Activated CD8-positive, alpha-beta T cell treated with anti-CD3 and anti-CD28 coated beads, Interleukin-2, amount 10 ng/mL, durations not matched to agents 7 days and 5 days (primary cell): ENCODE data around the gene SSH2. TPM values are rescaled to one million over a fixed set of nuclear protein-coding genes. Genes with fewer than 3 reads are reported as not detected.
"Not testable (repeated sequence)": the region's sequence is repeated elsewhere in the genome, so short reads cannot be mapped to it uniquely, and the experiment has no call there.

Source experiments
- ATAC-seq: fragments of 150-1000 bp; cut with Tn5 transposase; one replicate; pipeline ENCODE4 v1.10.0; 2021; ENCODE audit warnings: moderate library complexity
- CTCF ChIA-PET: fragments of 350-600 bp; sonication (Branson Sonifier 250); formaldehyde crosslinking; loops from one replicate; lab custom pipeline; 2021; ENCODE audit warnings: antibody characterized with exemption; lab: Charles Lee
- POLR2A ChIA-PET: fragments of 350-600 bp; sonication (Branson Sonifier 250); formaldehyde crosslinking; loops from one replicate; lab custom pipeline; 2021; ENCODE audit warnings: antibody characterized with exemption; lab: Charles Lee
- DNase-seq: peaks from one replicate; pipeline ENCODE4 v3.0.0-alpha.2; 2020
- H3K27ac Mint-ChIP-seq: one replicate; pipeline ENCODE4 v1.8.0; 2021; ENCODE audit warnings: mild to moderate bottlenecking, mixed read lengths
- H3K27me3 Mint-ChIP-seq: one replicate; pipeline ENCODE4 v1.8.0; 2021; ENCODE audit warnings: low read depth, mixed read lengths
- H3K36me3 Mint-ChIP-seq: one replicate; pipeline ENCODE4 v1.8.0; 2021; ENCODE audit warnings: low read depth, mixed read lengths
- H3K4me1 Mint-ChIP-seq: one replicate; pipeline ENCODE4 v1.8.0; 2021; ENCODE audit warnings: low read depth, mixed read lengths
- H3K4me3 Mint-ChIP-seq: one replicate; pipeline ENCODE4 v1.8.0; 2021; ENCODE audit warnings: mild to moderate bottlenecking, mixed read lengths
- H3K9me3 Mint-ChIP-seq: one replicate; pipeline ENCODE4 v1.8.0; 2022; ENCODE audit warnings: mixed read lengths; ENCODE audit not compliant: insufficient read depth
- total RNA-seq, 2 experiments: library from RNA; stranded (reverse); gene quantifications; one replicate each; pipeline ENCODE4 v1.2.3, GENCODE V29; 2021

Gene SSH2
- total RNA-seq, 2 experiments from 2014 or later: 73.5 to 79.6 TPM

DNA sequence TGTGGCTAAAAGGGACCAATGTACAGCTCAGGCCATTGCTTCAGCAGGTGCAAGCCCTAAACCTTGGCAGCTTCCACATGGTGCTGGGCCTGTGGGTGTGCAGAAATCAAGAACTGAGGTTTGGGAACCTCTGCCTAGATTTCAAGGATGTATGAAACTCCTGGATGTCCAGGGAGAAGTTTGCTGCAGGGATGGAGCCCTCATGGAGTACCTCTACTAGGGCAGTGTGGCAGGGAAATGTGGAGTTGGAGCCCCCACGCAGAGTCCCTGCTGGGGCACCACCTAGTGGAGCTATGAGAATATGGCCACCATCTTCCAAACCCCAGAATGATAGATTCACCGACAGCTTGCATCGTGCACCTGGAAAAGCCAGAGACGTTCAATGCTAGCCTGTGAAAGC is 24.4 kb upstream of the SSH2 start:
- no peak overlapping the region for H3K4me3 Mint-ChIP-seq
- peaks cover 2% of the 10 kb centered on the region for H3K36me3 Mint-ChIP-seq
- no peaks in the 10 kb centered on the region for H3K9me3 Mint-ChIP-seq
- POLR2A ChIA-PET: no interaction called here
- no peak for ATAC-seq
- no peak overlapping the region for H3K27ac Mint-ChIP-seq
- DNase-seq: no peak
- CTCF ChIA-PET: interaction anchor here (2.5 kb wide), 1 partner anchor 147 kb away, joined by 8 read pairs; no protein-coding TSS in a partner anchor
- no peaks in the 10 kb centered on the region for H3K4me1 Mint-ChIP-seq
- peaks cover 6% of the 10 kb centered on the region for H3K27me3 Mint-ChIP-seq

- H3K4me3 Mint-ChIP-seq: no peak overlapping the region
- peaks cover 3% of the 10 kb centered on the region for H3K4me1 Mint-ChIP-seq
- peaks cover 2% of the 10 kb centered on the region for H3K36me3 Mint-ChIP-seq
- DNase-seq (no peak), ATAC-seq (no peak)
- H3K9me3 Mint-ChIP-seq: no peaks in the 10 kb centered on the region
- ChIA-PET CTCF (no interaction called here), POLR2A (no interaction called here)
- no peak overlapping the region for H3K27ac Mint-ChIP-seq
- peaks cover 6% of the 10 kb centered on the region for H3K27me3 Mint-ChIP-seq
Observed at GRCh38 chr17:29949696-29950095, 19.7 kb upstream of the SSH2 start.

DNA sequence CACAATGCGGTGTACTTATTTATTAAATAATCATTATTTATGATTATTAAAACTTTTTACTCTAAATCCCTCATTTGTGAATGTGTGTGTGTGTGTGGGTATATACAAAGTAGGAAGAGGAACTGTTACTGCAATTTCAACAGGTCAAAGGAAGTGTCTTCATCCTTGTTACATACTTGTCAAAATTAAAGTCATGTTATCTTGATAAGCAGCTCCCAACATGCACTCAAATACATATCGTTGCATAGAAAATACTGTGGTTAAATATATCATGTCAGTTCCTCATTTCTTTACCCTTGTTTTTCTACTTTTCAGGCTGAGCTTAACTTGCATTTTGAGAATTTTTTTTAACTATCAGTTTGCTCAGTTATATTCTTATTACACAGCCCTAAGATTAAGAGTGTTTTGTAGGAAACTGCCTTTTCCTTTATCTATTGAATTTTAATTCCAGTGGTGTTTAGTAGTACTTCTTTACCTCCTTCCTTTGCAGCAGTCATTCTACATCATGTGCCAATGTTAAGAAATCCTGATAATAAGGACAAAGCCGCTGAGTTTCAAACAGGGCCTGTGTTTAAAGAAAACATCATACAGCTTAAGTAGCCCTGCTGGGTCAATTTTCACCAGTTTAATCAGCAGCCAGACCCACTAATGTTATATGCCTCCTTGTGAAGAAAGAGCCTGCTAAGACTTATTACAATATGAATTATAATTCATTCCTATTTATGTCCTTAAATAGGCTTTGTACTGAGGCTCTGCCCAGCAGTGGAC is 18.6 kb upstream of the SSH2 start:
- H3K4me3 Mint-ChIP-seq: no peak overlapping the region
- DNase-seq (no peak), ATAC-seq (no peak)
- CTCF ChIA-PET: interaction anchor here (2.1 kb wide), 1 partner anchor 17 kb away, joined by 7 read pairs; no protein-coding TSS in a partner anchor
- no peaks in the 10 kb centered on the region for H3K9me3 Mint-ChIP-seq
- POLR2A ChIA-PET: no interaction called here
- H3K27ac Mint-ChIP-seq: no peak overlapping the region
- peaks cover 6% of the 10 kb centered on the region for H3K27me3 Mint-ChIP-seq
- peaks cover 3% of the 10 kb centered on the region for H3K4me1 Mint-ChIP-seq
- H3K36me3 Mint-ChIP-seq: no peaks in the 10 kb centered on the region

GRCh38 chr17:29945281-29945680 is 15.3 kb upstream of the SSH2 start:
- H3K27me3 Mint-ChIP-seq: peaks cover 4% of the 10 kb centered on the region
- ChIA-PET CTCF (no interaction called here), POLR2A (no interaction called here)
- no peak overlapping the region for H3K27ac Mint-ChIP-seq
- no peaks in the 10 kb centered on the region for H3K36me3 Mint-ChIP-seq
- DNase-seq: no peak
- H3K4me1 Mint-ChIP-seq: peaks cover 3% of the 10 kb centered on the region
- H3K9me3 Mint-ChIP-seq: no peaks in the 10 kb centered on the region
- no peak for ATAC-seq
- no peak overlapping the region for H3K4me3 Mint-ChIP-seq

- POLR2A ChIA-PET: no interaction called here
- no peak for ATAC-seq
- Mint-ChIP-seq H3K36me3 (no peaks in the 10 kb centered on the region), H3K4me1 (no peaks in the 10 kb centered on the region), H3K27me3 (no peaks in the 10 kb centered on the region), H3K4me3 (no peak within 1 kb of the TSS), H3K27ac (no peak within 1 kb of the TSS), H3K9me3 (no peaks in the 10 kb centered on the region)
- CTCF ChIA-PET: interaction anchor here (1.3 to 3.7 kb wide), 2 partner anchors 10 to 133 kb away, joined by 3 to 37 read pairs; partner anchors contain the start of gene SSH2
- no peak for DNase-seq
Observed at GRCh38 chr17:29941334-29941733, 11.3 kb upstream of the SSH2 start, which contains the start of gene EFCAB5. Gene EFCAB5, plus strand, starts transcription at chr17:29941634. Its CDS starts 163 bp downstream, at chr17:29941797.

- Mint-ChIP-seq H3K27me3 (no peaks in the 10 kb centered on the region), H3K4me3 (no peak overlapping the region), H3K4me1 (no peaks in the 10 kb centered on the region), H3K36me3 (no peaks in the 10 kb centered on the region), H3K27ac (no peak overlapping the region), H3K9me3 (no peaks in the 10 kb centered on the region)
- ChIA-PET POLR2A (no interaction called here), CTCF (interaction anchor here (2.0 kb wide), 1 partner anchor 127 kb away, joined by 5 read pairs; no protein-coding TSS in a partner anchor)
- no peak for DNase-seq
- ATAC-seq: no peak
Observed at GRCh38 chr17:29936724-29937123, 6.7 kb upstream of the SSH2 start.

DNA sequence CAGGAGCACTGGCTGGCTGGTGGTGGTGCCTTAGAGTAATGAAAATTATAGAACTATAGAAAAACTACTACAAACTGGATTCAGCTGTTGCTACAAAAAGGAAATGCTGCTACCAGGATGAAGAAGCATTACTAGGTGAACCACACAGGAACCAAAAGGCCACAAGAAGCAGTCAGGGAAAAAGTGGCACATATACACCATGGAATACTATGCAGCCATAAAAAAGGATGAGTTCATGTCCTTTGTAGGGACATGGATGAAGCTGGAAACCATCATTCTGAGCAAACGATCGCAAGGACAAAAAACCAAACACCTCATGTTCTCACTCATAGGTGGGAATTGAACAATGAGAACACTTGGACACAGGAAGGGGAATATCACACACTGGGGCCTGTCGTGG is 5.9 kb upstream of the SSH2 start:
- H3K27ac Mint-ChIP-seq, H3K27me3 Mint-ChIP-seq, ATAC-seq, POLR2A ChIA-PET, H3K4me3 Mint-ChIP-seq, H3K9me3 Mint-ChIP-seq, DNase-seq, H3K4me1 Mint-ChIP-seq, H3K36me3 Mint-ChIP-seq: not testable (repeated sequence)
- CTCF ChIA-PET: interaction anchor here (1.5 to 2.0 kb wide), 2 partner anchors 126 to 128 kb away, joined by 5 read pairs; no protein-coding TSS in a partner anchor

DNA sequence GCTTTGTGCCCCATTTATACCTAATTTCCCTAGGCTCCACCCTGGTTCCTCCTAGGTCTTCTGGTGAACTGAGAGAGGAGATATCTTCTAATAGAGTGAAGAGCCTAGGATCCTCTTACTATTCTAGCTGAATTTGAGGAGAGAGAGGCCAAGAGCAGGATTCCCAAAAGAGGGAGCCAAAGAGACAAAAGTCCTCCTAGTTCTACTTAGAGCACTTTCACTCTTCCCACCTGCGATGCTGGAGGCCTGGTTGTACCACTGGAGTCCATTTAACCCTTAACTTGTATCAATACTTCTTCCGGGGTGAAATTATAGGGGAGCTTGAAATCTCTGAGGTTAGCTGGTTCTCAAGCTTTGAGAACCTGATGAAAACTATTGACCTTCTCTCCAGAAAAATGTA is 3.4 kb upstream of the SSH2 start:
- no peak for DNase-seq
- ATAC-seq: no peak
- no peaks in the 10 kb centered on the region for H3K9me3 Mint-ChIP-seq
- H3K27ac Mint-ChIP-seq: no peak overlapping the region
- H3K4me1 Mint-ChIP-seq: peaks cover 4% of the 10 kb centered on the region
- CTCF ChIA-PET: interaction anchor here (1.3 to 5.6 kb wide), 3 partner anchors 13 to 244 kb away, joined by 3 to 297 read pairs (median 3); no protein-coding TSS in a partner anchor
- no peak overlapping the region for H3K4me3 Mint-ChIP-seq
- H3K36me3 Mint-ChIP-seq: no peaks in the 10 kb centered on the region
- POLR2A ChIA-PET: no interaction called here
- no peaks in the 10 kb centered on the region for H3K27me3 Mint-ChIP-seq

GRCh38 chr17:29931231-29931932 is 1.4 kb upstream of the SSH2 start:
- ChIA-PET CTCF (interaction anchor here (0.6 to 5.6 kb wide), 79 partner anchors 9 to 1942 kb away, joined by 3 to 297 read pairs (median 5); partner anchors contain the start of gene EFCAB5), POLR2A (interaction anchor here (0.6 to 2.8 kb wide), 10 partner anchors 91 to 343 kb away, joined by 3 to 20 read pairs (median 4); no protein-coding TSS in a partner anchor)
- no peak overlapping the region for H3K4me3 Mint-ChIP-seq
- peaks cover 16% of the 10 kb centered on the region for H3K4me1 Mint-ChIP-seq
- peaks cover 3% of the 10 kb centered on the region for H3K36me3 Mint-ChIP-seq
- peak; percentile 84 for DNase-seq
- peak; percentile 80 for ATAC-seq
- no peaks in the 10 kb centered on the region for H3K9me3 Mint-ChIP-seq
- H3K27ac Mint-ChIP-seq: no peak overlapping the region
- no peaks in the 10 kb centered on the region for H3K27me3 Mint-ChIP-seq

DNA sequence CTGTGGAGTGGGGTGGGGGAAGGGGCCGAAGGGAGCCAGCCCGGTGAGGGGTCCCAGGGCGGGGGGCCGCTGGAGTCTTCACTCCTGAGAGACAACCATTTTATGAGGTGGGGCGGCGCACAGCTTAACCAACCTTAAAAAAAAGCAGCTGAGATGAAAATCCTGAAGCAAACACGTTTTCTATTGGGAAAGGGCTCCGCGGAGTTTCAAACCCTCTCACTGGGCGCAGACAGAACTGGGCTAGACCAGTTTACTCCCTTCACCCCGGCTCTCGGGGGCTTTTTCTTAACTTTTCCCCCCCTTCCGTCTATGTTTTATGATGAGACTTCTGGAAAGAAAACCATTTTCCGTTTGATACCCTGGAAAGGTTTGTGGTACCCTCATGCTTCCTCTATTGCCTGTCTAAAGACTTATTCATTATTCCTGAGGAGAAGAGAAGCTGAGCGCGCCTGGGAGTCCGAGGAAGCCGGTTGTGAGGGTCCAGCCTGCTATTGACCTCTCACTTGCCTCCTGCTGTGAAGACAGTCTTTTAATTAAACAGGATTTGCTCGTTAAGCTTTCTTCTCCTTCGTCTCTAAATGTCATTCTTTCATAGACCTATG is 482 bp upstream of the SSH2 start:
- Mint-ChIP-seq H3K4me3 (no peak overlapping the region), H3K9me3 (no peaks in the 10 kb centered on the region), H3K4me1 (peaks cover 16% of the 10 kb centered on the region), H3K36me3 (peaks cover 3% of the 10 kb centered on the region), H3K27me3 (no peaks in the 10 kb centered on the region), H3K27ac (no peak overlapping the region)
- no peak for ATAC-seq
- peak; percentile 23 for DNase-seq
- CTCF ChIA-PET: interaction anchor here (0.7 to 5.6 kb wide), 67 partner anchors 8 to 560 kb away, joined by 3 to 297 read pairs (median 5); partner anchors contain the start of gene EFCAB5
- POLR2A ChIA-PET: interaction anchor here (0.5 to 2.8 kb wide), 17 partner anchors 21 to 342 kb away, joined by 3 to 20 read pairs (median 5); no protein-coding TSS in a partner anchor

- ChIA-PET POLR2A (interaction anchor here (0.7 to 1.8 kb wide), 7 partner anchors 14 to 223 kb away, joined by 3 to 9 read pairs (median 4); no protein-coding TSS in a partner anchor), CTCF (interaction anchor here (1.1 to 5.6 kb wide), 3 partner anchors 54 to 312 kb away, joined by 3 to 297 read pairs (median 43); no protein-coding TSS in a partner anchor)
- Mint-ChIP-seq H3K4me1 (peaks cover 16% of the 10 kb centered on the region), H3K4me3 (no peak overlapping the region), H3K27ac (no peak overlapping the region), H3K36me3 (peaks cover 3% of the 10 kb centered on the region), H3K27me3 (no peaks in the 10 kb centered on the region), H3K9me3 (no peaks in the 10 kb centered on the region)
- ATAC-seq (no peak), DNase-seq (peak; percentile 42)
Observed at GRCh38 chr17:29929006-29929532, 959 bp downstream of the SSH2 start.
